ENCODE results near the gene ADAMTS16. TPM values are rescaled to one million over a fixed set of nuclear protein-coding genes. Genes with fewer than 3 reads are reported as not detected.

Gene ADAMTS16
- total RNA-seq, 1 experiment from 2014 or later = 30.1 TPM

DNA sequence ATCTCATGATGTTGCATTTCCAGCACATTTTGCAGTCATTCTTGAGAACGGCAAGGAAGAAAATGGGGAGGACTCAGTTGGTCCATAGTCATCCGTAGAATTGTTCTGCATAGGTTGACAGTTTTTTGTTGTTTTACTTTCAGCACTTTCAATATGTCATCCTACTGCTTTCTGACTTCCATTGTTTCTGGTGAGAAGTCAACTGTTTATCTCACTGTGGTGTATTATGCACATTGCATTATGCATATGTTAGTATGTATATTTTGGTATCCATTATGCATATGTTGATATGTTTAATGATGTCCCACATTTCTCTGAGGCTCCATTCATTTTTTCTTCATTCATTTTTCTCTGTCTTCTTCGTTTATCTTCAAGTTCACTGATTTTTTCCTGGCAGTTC, 10.5 kb downstream of the ADAMTS16 start:
- no peak for DNase-seq (ENCODE audit: low spot score)
- Mint-ChIP-seq H3K27ac (no peak overlapping the region), H3K4me1 (peaks cover 38% of the 10 kb centered on the region), H3K4me3 (no peak overlapping the region), H3K36me3 (peaks cover 58% of the 10 kb centered on the region), H3K9me3 (peaks cover 30% of the 10 kb centered on the region), H3K27me3 (ENCODE audit: low read depth) (no peaks in the 10 kb centered on the region)
- TF ChIP-seq RELA (CRISPR knock-in tag; IDR thresholded peaks at IDR 0.05; ENCODE audit: borderline replicate concordance) = no peak
- TF ChIP-seq, protein P1, sequence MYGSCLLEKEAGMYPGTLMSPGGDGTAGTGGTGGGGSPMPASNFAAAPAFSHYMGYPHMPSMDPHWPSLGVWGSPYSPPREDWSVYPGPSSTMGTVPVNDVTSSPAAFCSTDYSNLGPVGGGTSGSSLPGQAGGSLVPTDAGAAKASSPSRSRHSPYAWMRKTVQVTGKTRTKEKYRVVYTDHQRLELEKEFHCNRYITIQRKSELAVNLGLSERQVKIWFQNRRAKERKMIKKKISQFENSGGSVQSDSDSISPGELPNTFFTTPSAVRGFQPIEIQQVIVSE (CRISPR knock-in tag; IDR thresholded peaks at IDR 0.05; ENCODE audit: borderline replicate concordance) = no peak
- no peak for TF ChIP-seq ZNF423 (CRISPR knock-in tag; IDR thresholded peaks at IDR 0.05)
- no peak for TF ChIP-seq ETV6 (CRISPR knock-in tag; IDR thresholded peaks at IDR 0.05)
- TF ChIP-seq, protein P2, sequence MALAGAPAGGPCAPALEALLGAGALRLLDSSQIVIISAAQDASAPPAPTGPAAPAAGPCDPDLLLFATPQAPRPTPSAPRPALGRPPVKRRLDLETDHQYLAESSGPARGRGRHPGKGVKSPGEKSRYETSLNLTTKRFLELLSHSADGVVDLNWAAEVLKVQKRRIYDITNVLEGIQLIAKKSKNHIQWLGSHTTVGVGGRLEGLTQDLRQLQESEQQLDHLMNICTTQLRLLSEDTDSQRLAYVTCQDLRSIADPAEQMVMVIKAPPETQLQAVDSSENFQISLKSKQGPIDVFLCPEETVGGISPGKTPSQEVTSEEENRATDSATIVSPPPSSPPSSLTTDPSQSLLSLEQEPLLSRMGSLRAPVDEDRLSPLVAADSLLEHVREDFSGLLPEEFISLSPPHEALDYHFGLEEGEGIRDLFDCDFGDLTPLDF (CRISPR knock-in tag; IDR thresholded peaks at IDR 0.05) = no peak
- TF ChIP-seq ZNF317 (CRISPR knock-in tag; IDR thresholded peaks at IDR 0.05; ENCODE audit: borderline replicate concordance, low read depth) = peak; percentile 93
- TF ChIP-seq RORB (CRISPR knock-in tag; IDR thresholded peaks at IDR 0.05) = no peak
- TF ChIP-seq, protein P3, sequence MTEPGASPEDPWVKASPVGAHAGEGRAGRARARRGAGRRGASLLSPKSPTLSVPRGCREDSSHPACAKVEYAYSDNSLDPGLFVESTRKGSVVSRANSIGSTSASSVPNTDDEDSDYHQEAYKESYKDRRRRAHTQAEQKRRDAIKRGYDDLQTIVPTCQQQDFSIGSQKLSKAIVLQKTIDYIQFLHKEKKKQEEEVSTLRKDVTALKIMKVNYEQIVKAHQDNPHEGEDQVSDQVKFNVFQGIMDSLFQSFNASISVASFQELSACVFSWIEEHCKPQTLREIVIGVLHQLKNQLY (CRISPR knock-in tag; IDR thresholded peaks at IDR 0.05) = no peak
- POLR2A ChIA-PET = no interaction called here
- ATAC-seq = no peak
- CTCF ChIA-PET = no interaction called here

DNA sequence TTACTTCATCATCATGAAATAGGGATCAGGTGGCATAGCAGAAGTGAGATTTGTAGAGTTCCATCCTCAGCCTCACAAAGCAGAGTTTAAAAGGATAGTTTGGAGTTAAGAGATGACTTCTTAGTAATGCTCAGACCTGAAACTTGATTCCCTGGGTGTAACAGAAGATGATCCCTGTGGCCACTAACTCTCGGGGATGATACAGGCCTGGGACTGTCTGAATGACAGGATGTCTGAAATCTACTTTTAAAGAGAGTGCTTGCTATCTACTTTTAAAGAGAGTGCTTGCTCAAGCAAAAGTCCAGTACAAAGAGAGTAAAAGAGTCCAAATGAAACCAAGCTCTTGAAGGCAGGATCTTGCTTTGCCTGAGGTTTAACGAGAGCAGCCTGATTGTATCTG, 14.6 kb downstream of the ADAMTS16 start:
- CTCF ChIA-PET = interaction anchor here (0.7 kb wide), 1 partner anchor 11 kb away, joined by 3 read pairs; no protein-coding TSS in a partner anchor
- Mint-ChIP-seq H3K36me3 (peaks cover 20% of the 10 kb centered on the region), H3K4me3 (no peak overlapping the region), H3K27ac (peak overlapping the region; percentile 90), H3K27me3 (ENCODE audit: low read depth) (no peaks in the 10 kb centered on the region), H3K4me1 (peaks cover 49% of the 10 kb centered on the region), H3K9me3 (peaks cover 17% of the 10 kb centered on the region)
- ATAC-seq (no peak; the same call in 1 of the 2 replicates), DNase-seq (ENCODE audit: low spot score) (no peak)
- no peak for TF ChIP-seq NR2C2 (CRISPR knock-in tag; IDR thresholded peaks at IDR 0.05)
- no peak for TF ChIP-seq NR1H2 (CRISPR knock-in tag; IDR thresholded peaks at IDR 0.05)
- TF ChIP-seq, protein P4, sequence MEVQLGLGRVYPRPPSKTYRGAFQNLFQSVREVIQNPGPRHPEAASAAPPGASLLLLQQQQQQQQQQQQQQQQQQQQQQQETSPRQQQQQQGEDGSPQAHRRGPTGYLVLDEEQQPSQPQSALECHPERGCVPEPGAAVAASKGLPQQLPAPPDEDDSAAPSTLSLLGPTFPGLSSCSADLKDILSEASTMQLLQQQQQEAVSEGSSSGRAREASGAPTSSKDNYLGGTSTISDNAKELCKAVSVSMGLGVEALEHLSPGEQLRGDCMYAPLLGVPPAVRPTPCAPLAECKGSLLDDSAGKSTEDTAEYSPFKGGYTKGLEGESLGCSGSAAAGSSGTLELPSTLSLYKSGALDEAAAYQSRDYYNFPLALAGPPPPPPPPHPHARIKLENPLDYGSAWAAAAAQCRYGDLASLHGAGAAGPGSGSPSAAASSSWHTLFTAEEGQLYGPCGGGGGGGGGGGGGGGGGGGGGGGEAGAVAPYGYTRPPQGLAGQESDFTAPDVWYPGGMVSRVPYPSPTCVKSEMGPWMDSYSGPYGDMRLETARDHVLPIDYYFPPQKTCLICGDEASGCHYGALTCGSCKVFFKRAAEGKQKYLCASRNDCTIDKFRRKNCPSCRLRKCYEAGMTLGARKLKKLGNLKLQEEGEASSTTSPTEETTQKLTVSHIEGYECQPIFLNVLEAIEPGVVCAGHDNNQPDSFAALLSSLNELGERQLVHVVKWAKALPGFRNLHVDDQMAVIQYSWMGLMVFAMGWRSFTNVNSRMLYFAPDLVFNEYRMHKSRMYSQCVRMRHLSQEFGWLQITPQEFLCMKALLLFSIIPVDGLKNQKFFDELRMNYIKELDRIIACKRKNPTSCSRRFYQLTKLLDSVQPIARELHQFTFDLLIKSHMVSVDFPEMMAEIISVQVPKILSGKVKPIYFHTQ (CRISPR knock-in tag; IDR thresholded peaks at IDR 0.05) = no peak
- TF ChIP-seq, protein P5, sequence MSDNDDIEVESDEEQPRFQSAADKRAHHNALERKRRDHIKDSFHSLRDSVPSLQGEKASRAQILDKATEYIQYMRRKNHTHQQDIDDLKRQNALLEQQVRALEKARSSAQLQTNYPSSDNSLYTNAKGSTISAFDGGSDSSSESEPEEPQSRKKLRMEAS (CRISPR knock-in tag; IDR thresholded peaks at IDR 0.05) = no peak
- TF ChIP-seq FOXJ3 (CRISPR knock-in tag; IDR thresholded peaks at IDR 0.05; ENCODE audit: borderline replicate concordance) = no peak
- TF ChIP-seq ZNF263 (CRISPR knock-in tag; IDR thresholded peaks at IDR 0.05; ENCODE audit: low read depth) = no peak
- no peak for TF ChIP-seq ZNF396 (CRISPR knock-in tag; IDR thresholded peaks at IDR 0.05; ENCODE audit: borderline replicate concordance)
- TF ChIP-seq ZNF121 (CRISPR knock-in tag; IDR thresholded peaks at IDR 0.05) = no peak
- TF ChIP-seq ZNF423 (CRISPR knock-in tag; IDR thresholded peaks at IDR 0.05) = no peak
- TF ChIP-seq ZNF671 (CRISPR knock-in tag; IDR thresholded peaks at IDR 0.05) = no peak
- POLR2A ChIA-PET = no interaction called here

DNA sequence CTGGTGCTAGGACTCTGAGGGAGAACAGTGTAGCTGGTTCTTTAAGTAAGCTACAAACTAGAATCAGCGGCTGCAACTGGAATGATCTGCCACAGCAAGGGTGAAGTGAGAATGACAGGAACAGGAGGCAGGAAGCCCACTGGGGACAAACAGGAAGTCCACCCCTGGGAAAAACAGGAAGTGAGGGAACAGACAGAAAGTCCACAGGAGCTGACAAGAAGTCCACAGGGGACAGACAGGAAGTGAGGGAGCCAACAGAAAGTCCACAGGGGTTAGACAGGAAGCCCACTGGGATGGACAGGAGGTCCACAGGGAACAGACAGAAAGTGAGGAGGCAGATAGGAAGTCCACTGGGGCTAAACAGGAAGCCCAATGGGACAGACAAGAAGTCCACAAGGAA, 15.5 kb downstream of the ADAMTS16 start:
- H3K27ac Mint-ChIP-seq = peak overlapping the region; percentile 78
- H3K9me3 Mint-ChIP-seq = peaks cover 8% of the 10 kb centered on the region
- ChIA-PET POLR2A (no interaction called here), CTCF (interaction anchor here (0.7 kb wide), 1 partner anchor 10 kb away, joined by 3 read pairs; no protein-coding TSS in a partner anchor)
- no peak overlapping the region for H3K4me3 Mint-ChIP-seq
- no peak for DNase-seq (ENCODE audit: low spot score)
- H3K4me1 Mint-ChIP-seq = peaks cover 49% of the 10 kb centered on the region
- ATAC-seq = no peak
- H3K36me3 Mint-ChIP-seq = peaks cover 11% of the 10 kb centered on the region
- H3K27me3 Mint-ChIP-seq (ENCODE audit: low read depth) = no peaks in the 10 kb centered on the region
- TF ChIP-seq KAT7 (CRISPR knock-in tag; IDR thresholded peaks at IDR 0.05; ENCODE audit: borderline replicate concordance) = no peak
- TF ChIP-seq, protein P6, sequence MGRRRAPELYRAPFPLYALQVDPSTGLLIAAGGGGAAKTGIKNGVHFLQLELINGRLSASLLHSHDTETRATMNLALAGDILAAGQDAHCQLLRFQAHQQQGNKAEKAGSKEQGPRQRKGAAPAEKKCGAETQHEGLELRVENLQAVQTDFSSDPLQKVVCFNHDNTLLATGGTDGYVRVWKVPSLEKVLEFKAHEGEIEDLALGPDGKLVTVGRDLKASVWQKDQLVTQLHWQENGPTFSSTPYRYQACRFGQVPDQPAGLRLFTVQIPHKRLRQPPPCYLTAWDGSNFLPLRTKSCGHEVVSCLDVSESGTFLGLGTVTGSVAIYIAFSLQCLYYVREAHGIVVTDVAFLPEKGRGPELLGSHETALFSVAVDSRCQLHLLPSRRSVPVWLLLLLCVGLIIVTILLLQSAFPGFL (CRISPR knock-in tag; IDR thresholded peaks at IDR 0.05; ENCODE audit: borderline replicate concordance) = no peak
- TF ChIP-seq CREM (CRISPR knock-in tag; IDR thresholded peaks at IDR 0.05) = no peak
- no peak for TF ChIP-seq MXD4 (CRISPR knock-in tag; IDR thresholded peaks at IDR 0.05; ENCODE audit: borderline replicate concordance)
- TF ChIP-seq, protein P4 (CRISPR knock-in tag; IDR thresholded peaks at IDR 0.05) = no peak
- no peak for TF ChIP-seq NFYB (CRISPR knock-in tag; conservative IDR thresholded peaks at IDR 0.05; ENCODE audit: low read depth)
- TF ChIP-seq, protein P1 (CRISPR knock-in tag; IDR thresholded peaks at IDR 0.05; ENCODE audit: borderline replicate concordance) = no peak

All from WTC11 (cell line).